SIG-M5 treated with dmso at 0.1 percent for 504 hours (cell line): ENCODE data around the gene RAB1A.
A peak's percentile ranks its signal among the peaks of the same experiment; 100 is the strongest.

Source experiments
- DNase-seq: peaks from one replicate; lab custom pipeline; 2025; ENCODE audit not compliant: unreplicated experiment; lab: John Stamatoyannopoulos, UW

RAB1A gene

DNA sequence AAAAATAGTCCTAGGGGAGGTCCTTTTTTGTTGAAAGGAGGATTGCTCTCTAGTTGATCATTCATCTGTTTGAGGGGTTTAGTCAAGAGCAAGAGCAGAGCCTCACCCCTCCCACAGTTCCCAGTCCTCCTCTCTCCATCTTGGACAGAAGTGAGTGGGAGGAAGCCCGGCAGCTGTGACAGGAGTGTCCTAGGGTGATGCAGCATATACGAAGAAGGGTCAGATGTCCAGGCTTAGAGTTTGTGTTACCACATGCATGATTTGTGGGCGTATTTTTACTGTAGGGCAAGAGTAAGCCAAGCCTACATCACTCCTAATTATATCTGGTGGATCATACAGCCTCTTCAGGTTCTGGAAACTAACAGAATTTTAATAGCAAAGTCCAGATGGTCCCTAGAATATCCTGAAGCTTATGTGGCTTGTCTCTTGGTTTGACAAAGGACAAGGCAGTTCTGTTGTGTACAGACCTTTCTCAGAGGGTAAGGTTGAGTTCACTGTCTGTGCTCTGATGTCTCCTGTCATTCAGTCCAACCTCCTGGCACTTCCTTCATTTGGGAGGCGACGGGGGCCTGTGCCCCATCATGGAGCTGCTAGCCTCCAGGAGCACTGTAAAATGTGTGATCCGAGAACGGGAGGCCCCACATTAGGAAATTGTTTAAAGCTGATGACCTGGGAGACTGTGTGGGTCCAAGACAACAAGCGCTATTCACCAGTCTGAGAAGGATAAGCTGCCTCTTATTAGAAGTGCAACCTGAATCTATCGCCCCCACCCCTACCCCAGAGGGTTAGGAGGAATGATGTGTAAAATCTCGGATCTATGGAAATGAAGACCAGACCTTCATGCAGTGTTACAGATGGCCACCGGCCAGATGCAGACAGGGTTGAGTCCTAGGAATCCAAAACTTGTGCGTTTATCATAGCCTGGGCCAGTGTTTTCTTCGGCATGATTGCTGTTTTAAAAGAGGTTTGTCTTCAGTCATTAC lies 66.8 kb downstream of the RAB1A start:
- DNase-seq = no peak

DNA sequence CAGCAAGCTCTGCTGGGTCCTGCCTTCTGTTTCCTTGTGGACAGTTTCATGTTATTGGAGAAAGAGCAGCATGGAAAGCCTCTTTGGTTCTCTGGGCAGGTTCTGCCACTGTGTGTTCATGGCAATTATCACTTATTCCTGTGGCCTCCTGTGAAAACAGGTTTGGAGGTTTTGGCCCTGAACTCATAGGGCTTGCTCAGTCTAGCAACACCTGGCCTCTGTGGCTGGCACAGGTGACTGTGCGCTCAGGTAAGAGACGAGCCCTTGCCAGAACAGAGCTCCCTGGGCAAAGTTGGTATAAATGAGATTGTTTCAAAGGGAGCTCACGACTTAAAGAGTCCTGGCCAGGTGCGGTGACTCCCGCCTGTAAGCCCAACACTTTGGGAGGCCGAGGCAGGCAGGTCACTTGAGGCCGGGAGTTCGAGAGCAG lies 68.0 kb downstream of the RAB1A start:
- no peak for DNase-seq

DNA sequence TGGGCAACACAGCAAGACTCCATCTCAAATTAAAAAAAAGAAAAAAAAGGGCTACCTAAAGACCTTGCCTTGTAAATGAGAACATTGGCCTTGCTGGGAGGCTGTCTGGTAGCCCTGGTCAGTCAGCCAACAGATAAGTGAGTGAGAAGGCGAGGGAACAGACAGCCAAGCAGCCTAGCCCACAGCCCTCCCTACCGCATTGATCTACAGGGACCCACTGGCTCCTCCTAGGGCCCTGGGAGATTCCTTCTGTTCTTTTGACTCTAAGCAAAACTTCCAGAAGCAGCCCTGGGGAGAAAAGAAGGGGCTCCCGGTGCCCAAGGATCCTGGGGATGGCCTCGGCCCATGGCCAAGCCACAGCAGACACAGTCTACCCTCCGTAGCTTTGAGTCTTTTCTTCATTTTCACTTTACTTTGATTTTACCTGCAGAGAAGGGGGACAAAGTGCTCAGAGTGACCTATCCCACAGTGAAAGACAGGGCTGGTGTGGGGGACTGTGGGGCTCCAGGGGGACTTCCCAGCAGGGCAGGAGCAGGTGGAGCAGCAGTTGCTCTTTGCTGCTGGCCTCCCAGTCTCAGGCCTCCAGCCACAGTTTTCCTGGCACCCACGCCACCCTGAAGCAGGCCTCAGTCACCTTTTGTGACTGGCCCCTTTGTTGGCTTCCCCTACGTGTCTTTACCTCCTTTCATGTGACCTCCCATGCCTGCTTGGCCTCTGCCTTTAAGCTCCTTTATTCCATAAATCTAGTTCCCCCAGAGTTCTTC lies 68.6 kb downstream of the RAB1A start:
- no peak for DNase-seq

DNA sequence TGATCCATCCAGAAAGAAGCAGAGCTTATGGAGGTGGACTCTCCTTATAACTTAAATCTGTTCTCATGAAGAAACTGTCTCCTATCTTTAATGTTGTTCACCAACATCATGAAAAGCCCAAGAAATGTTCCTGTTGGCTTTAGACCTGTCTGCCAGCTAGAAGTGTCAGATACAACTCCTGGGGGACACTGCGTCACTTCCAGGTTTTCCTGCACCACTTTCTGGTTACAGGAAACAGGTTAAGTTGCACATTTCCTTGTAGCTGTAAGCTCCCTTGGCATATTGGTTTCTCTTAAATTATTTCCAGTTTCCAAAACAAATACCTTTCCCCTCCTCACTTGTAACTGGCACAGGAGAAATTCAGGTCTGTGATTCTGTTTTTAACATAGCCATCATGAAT lies 70.8 kb downstream of the RAB1A start:
- no peak for DNase-seq

DNA sequence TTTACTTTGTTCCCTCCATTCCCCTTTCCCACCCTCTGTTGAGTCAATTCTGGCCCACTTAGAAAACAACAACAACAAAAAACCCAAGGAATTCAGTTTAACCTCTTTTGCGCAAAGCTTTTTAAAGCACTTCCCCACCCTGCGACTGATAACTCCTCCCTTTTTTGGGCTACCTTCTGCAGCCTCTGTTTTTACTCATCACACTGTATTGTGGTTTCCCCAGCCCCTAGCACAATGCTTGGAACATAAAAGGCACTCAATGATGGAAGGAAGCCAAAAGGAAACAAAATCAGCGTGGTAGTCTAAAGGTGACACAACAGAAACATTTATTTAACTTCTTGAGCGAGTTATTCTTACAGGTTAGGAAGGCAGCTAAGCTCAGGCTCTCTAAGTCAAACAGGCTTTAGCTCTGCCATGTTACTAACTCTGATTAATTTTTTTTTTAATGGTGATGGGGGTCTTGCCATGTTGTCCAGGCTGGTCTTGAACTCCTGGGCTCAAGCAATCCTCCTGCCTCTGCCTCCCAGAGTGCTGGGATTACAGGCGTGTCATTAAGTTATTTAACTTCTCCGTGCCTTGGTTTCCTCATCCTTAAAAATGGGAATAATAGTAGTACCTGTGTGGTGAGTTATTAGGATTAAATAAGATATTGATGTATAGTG lies 72.4 kb downstream of the RAB1A start:
- DNase-seq = peak; percentile 85

DNA sequence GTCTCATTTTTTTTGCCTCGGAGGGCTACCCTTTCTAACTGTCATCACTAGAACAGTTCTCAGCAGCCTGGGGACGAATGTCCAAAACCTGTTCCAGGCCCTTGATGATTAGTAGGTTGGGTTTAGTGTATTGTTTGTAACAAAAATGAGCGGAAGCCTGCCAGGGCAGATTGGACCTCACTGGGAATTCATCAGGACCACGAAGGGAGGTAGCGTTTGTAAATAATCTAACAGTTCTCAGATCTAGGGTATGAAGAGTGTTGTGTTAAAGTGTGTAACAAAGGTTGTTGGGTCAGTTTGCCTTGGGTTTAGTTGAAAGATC lies 72.9 kb downstream of the RAB1A start:
- DNase-seq = no peak

DNA sequence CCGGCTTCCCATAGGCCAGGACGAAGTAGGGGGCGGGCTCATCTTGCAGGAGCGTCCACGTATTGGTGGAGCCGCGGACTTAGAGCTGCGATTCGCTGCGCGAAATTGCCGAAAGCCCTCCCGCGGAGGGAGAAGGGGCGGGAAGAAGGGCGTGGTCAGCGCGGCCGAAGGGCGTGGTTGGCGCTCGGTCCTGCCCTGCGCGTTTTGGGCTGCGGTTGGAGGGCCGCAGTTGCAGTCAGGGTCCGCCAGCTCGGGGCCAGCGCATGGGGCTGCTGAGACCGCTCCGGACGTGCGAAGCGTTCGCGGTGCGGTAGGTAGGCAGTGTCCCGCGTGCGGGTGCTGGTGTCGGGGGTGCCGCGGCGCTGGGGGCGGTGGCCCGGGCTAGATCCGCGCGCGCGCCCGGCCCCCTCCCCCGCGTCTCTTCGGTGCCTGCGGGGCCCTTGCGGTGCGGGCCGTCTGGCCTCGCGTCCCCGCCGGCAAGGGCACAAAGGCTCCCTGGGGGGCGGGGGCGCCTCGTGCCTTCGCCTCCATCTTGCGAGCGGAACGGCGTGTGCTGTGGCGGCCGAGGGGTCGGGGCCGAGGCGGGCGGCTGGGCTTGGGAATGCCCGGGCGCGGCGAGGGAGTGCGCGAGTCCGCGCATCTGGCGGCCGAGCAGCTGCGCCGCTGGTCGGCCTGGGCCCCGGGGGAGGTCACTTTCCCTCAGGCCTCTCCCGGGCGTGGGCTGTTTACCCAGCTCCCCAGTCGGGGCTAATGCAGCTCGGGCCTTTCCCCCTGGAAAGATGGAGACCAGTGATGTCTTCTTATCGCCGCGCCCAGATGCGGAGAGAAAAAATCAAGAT lies 73.5 kb downstream of the RAB1A start, which contains the start of gene CEP68:
TSS of gene CEP68 (plus strand) at position 202 of the 839 bp plus-strand sequence. CDS start 13,029 bp downstream, outside the sequence.
- peak; percentile 97 for DNase-seq

DNA sequence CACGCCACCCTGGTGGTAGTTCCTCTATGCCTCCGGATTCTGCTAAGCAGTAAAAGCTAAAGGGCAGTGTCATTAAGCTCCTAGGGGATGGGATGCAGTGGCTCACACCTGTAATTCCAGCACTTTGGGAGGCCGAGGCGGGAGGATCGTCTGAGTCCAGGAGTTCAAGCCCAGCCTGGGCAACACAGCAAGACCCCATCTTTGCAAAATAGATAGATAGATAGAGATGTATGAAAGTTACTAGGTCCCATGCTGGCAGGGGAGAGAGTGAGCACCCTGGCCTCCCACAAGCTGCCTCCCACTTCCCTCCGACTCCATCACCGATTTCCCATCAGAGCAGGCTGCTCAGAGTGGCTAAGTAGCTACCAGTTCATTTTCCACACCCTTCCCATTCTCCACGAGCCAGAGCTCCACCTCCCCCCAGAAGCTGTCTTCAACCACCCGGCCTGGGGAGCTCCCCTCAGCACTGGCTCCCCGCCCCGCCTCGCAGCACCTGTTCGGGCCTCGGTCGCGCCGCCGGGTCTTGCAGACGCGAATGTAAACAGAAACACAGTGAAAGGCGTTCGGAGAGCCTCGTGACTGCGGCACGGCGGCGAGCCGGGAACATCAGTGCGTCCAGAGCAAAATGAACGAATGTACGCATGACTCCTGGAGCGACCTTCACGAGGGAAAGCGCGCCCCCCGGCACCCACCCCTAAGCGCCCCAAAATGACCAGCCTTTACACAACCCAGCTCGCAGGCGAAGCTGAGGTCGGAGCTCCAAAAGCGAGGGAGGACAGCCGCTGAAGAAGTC lies 74.3 kb downstream of the RAB1A start:
- peak; percentile 73 for DNase-seq

DNA sequence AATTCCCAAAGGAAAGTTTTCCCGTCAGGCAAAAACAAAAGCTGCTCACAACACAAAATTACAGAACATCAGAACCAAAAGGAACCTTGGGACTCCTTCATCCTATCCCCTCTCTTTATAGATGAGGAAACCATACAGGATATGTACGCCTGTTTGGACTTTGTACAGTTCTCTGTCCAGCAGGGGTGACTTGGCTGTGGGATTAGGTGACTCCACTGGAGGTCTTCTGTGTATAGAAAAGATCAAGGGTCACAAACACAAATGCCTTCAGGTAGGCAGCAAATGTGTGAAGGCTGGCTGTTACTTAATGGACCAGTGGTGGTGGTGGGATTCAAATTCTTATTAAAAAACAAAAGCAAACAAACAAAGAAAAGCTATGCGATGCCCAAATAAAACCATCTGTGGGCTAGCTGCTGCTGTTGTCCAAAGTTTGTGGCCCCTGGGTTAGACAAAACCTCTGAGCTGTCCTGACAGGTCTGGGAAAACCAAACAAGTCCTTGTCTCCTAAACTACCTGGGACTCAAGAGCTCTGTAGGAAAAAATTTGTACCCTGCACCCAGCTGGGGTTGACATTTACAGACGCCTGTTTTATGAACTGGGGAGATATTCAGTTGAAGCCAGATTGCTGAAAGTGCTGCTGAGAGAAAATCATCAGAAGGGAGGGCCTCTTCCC lies 75.0 kb downstream of the RAB1A start:
- DNase-seq = no peak

DNA sequence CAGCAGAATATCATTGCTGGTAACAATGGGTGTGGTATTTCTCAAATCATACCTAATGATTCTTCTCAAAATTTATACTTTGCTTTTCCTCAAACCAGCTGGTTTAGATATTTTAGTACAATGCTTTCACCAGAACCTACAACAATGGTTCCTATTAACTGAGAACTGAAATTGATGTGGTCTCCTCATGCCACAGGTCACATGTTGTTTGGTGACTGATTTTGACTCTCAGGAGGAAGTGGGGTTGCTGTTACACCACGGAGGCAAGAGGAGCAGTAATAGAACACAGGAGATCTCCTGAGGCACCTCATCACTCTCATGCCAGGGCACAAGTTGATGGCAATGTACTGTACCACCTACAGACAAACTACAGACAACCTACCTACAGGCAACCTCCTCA lies 76.7 kb downstream of the RAB1A start:
- DNase-seq = peak; percentile 88

DNA sequence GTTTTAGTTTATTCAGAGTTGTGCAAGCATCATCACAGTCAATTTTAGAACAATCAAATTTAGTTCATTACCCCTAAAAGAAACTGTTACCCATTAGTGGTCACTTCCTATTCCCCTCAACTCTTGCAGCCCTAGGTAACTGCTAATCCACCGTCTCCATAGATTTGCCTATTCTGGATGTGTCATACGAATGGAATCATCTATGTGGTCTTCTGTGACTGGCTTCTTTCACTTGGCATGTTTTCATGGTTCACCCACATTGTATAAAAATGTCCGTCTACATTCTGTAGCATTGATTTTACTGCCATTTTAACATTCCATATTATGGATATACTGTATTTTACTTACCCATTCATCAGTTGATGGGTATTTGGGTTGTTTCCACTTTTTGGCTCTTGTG lies 79.0 kb downstream of the RAB1A start:
- DNase-seq = no peak

DNA sequence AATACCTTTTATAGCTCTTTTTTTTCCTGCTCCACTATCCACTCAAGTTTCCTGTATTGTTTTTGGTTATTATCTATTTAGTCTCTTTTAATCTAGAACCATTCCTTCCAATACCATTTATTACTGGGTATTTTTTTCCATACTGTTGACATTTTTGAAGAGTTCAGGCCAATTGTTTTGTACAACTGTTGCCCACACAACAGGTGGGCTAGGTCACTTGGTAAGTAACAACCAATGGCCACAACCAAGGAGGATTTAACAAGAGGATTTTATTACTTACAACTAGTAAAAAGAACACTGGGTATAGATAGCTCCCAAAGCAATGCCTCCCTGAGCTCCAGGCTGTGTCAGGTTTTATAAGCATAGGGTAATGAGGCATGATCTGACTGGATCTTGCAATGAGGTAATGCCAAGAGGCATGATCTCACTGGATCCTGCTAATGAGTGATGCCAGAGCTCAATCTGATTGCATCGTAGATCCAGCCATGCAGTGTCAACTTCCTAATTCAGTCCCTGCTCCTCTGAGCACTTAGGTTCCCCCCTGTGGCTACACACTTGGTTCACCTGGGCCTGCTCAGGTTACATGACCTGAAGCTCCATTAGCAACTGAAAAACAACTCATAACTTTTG lies 80.8 kb downstream of the RAB1A start:
- no peak for DNase-seq

DNA sequence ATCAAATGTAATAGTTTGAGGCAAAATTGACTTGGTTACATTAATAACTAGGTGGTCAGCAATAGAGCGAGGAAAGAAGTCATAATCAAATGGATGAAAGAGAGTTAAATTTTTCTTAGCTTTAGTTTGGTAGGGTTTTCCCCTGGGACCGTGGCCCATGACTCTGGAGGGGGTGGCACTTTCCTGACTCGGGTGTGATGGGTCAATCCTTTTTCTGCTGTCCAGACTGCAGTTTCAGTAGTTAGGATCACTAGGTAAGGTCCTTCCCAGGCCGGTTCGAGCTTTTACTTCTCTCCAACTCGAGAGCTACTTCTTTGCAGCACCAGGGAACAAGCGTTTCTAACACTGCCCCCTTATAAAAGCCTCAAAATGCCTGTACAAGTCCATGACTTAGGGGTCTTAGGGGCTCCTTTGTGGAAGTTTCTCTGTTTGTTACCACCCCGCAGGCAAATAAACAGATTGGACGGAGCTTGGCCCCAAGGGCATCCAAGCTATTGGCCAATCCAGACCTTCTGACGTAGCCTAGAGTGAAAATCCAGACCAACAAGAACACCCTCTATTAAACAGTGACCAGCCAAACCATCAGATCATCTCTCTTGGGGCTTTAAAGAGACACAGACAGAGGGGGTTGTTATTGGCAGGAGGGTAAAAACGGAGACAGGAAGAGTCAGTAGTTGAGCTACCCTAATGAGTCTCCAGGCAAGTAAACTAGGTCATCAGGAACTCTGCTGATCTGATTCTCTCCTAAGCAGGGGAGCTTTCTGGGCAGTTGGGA lies 83.1 kb downstream of the RAB1A start:
- DNase-seq = no peak

DNA sequence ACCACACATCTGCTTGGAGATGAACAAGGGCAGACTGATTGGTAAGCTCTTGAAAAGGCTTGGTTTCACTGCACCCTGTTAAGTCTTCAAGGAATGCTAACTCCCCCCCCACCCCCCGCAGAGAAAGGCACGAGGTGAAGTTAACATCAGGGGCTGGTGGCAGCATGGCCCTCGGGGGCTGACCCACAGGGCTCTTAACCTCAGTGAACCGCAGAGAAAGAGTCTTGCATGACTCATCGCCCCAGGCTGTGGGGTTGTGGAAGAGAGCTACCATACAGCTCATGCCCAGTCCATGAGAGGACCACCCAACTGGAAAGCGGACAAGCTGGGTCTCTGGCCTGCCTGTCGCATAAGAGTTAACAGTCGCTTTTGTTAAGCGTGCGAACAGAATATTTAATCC lies 84.3 kb downstream of the RAB1A start:
- DNase-seq = no peak

DNA sequence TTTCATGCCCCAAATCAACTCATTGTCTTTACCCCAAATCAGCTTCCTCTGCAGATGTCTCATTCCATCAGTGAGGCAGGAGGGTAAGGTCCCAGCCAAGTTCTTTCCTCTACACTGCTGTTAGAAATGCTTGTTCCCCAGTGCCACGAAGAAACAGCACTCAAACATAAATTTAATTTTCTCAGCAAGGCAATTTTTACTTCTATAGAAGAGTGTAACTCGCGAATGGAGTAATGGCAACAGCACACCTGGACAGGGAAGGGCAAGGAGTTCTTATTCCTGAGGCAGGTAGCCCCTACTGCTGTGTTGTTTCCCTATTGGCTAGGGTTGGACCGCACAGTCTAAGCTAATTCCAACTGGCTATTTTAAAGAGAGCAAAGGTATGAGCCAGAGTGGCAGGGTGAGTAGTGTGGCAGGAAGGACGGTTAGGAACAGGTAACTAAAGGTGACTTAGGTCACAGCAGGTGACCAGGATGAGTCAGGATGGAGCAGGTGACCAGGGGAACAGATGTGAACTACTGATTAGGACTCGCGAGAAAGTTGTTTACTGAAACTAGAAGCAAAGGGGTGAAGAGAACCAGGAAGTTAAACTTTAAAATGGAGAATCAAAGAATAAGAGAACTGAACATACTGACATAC lies 85.7 kb downstream of the RAB1A start:
- no peak for DNase-seq

DNA sequence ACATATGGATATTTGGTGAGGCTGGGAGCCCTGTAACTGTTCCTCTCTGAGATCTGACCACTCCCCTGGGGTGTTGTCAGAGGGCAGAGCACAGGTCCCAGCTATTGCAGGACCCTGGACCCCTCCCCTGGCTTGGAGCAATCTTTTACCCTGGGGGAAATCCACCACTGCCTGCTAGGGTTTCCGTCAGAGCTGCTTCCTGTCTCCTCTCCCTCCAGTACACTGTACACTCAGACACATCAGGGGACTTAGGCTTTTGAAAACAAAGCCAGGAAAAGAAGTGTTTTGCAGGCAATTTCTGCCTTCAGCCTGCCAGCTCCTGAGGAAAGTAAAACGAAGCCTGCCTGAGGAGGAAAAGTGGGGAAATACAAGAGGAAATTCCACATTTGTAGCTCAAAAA lies 86.9 kb downstream of the RAB1A start:
- DNase-seq = no peak

DNA sequence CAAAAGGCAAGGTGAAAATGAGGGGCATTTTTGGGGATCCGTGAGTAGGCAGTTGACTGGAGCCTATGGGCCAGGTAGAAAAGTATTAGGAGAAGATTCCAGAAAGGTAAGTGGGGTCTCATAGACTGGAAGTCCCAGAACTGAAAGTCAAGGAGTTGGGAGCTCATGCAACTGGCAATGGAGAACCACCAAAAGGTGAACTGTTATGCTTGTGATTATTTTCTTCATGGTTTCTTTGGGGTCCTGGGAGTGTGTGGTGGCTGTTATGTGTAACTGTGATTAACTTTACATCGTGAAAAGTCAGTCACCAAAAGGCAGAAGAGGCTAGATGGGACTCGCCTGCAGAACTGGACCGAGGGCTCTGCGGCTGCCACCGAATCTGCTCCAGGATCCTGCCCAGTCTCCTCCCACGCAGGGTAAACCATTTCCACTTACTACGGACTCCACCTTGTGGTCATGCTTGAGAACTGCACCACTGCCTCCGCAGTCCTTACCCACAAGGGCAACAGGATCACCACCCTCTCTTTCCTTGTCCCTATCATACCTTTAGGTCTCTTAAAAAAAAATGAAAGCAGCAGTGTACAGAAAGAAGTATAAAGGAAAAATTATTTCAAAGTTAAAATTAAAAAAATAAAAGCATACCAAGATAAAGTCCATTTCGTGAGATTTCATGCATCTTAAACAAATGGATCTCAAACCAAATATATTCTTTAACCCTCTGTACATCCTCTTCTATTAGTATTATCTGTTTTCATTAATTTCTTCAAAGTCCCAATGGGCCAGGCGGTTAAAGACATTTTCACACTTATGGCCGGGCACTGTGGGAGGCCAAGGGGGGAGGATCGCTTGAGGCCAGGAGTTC lies 89.3 kb downstream of the RAB1A start:
- DNase-seq = peak; percentile 83
